HL-60 (cell line): ENCODE data around the gene KRTAP5-4.
"Not testable (repeated sequence)": the region's sequence is repeated elsewhere in the genome, so short reads cannot be mapped to it uniquely, and the experiment has no call there.

ENCODE experiments used
- DNase-seq, 2 experiments: peaks; one replicate each; pipeline ENCODE4 v3.0.0-alpha.2; 2010 to 2020; ENCODE audit warnings: low read depth in 1 of 2, low spot score in 1 of 2
- H3K27ac ChIP-seq: fragments of 250-450 bp; sonication (Bioruptor Pico); replicated peaks from 2 replicates; pipeline ENCODE4 v1.5.1; 2020; ENCODE audit warnings: mild to moderate bottlenecking, moderate library complexity
- H3K27me3 ChIP-seq: fragments of 250-450 bp; sonication (Bioruptor Pico); 2 replicates; pipeline ENCODE4 v1.5.1; 2021; ENCODE audit warnings: mild to moderate bottlenecking, moderate library complexity; ENCODE audit not compliant: insufficient read depth, poor library complexity, severe bottlenecking
- H3K4me3 ChIP-seq: replicated peaks from 2 replicates; pipeline ENCODE4 v1.5.1; 2011; ENCODE audit warnings: mild to moderate bottlenecking, control low read depth, low read length; ENCODE audit not compliant: insufficient read depth
- CTCF ChIP-seq: IDR thresholded peaks from one replicate; pipeline ENCODE4 v1.5.1; 2011; ENCODE audit warnings: low read length, control low read depth, inconsistent platforms; ENCODE audit not compliant: insufficient read depth
- GABPA ChIP-seq: IDR thresholded peaks from 2 replicates; pipeline ENCODE4 v1.6.1; 2012; ENCODE audit warnings: low read depth
- POLR2AphosphoS5 ChIP-seq: IDR thresholded peaks from 2 replicates; pipeline ENCODE4 v1.6.1; 2012; ENCODE audit warnings: low read depth
- SPI1 ChIP-seq: IDR thresholded peaks from 2 replicates; pipeline ENCODE4 v1.6.1; 2012; ENCODE audit warnings: low read depth, mild to moderate bottlenecking, borderline replicate concordance
- long read RNA-seq: library from polyadenylated mRNA; unstranded; transcript quantifications from one replicate; pipeline ENCODE4 v2.0.0, GENCODE V29; 2020
- TF ChIP-seq, protein P1 (sequence below): IDR thresholded peaks from 2 replicates; pipeline ENCODE4 v1.6.1; 2012; ENCODE audit warnings: low read depth; ENCODE audit not compliant: insufficient replicate concordance

The KRTAP5-4 gene, protein sequence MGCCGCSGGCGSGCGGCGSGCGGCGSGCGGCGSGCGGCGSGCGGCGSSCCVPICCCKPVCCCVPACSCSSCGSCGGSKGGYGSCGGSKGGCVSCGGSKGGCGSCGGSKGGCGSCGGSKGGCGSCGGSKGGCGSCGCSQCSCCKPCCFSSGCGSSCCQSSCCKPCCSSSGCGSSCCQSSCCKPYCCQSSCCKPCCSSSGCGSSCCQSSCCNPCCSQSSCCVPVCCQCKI
- long read RNA-seq, result 0 reads

- no peaks in the 10 kb centered on the region for H3K27me3 ChIP-seq
- DNase-seq, result no peak
- no peak for TF ChIP-seq SPI1
- TF ChIP-seq CTCF, result no peak
- no peak for TF ChIP-seq GABPA
- TF ChIP-seq POLR2AphosphoS5, result no peak
- H3K4me3 ChIP-seq, result no peak within 1 kb of the TSS
- H3K27ac ChIP-seq, result no peak within 1 kb of the TSS
Observed at GRCh38 chr11:1622086-1622485, at the start of gene KRTAP5-4. Gene KRTAP5-4 (minus strand): TSS chr11:1622138. CDS start chr11:1622093, 45 bp downstream.

DNA sequence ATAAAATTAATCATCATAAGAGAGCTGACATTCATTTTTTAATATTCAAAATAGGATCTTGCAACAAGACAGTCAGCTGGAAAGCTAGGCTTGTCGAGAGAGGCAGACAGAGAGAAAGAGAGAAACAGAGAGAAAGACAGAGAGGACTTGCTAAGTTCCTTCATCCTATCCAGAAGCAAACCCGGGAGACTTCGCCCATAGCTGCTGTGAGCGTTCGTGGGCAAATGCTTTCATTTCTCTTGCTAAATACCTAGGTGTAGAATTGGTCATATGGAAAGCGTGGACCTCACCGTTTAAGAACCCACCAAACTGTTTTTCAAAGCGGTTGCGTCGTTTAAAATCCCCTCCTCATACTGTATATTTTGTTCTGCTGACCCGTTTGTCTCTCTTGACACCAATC is 49.7 kb upstream of the KRTAP5-4 start:
- H3K4me3 ChIP-seq, result no peak overlapping the region
- H3K27me3 ChIP-seq, result peaks cover 62% of the 10 kb centered on the region
- DNase-seq, result no peak
- TF ChIP-seq CTCF (no peak), SPI1 (no peak), GABPA (no peak), POLR2AphosphoS5 (no peak)
- TF ChIP-seq, protein P1, sequence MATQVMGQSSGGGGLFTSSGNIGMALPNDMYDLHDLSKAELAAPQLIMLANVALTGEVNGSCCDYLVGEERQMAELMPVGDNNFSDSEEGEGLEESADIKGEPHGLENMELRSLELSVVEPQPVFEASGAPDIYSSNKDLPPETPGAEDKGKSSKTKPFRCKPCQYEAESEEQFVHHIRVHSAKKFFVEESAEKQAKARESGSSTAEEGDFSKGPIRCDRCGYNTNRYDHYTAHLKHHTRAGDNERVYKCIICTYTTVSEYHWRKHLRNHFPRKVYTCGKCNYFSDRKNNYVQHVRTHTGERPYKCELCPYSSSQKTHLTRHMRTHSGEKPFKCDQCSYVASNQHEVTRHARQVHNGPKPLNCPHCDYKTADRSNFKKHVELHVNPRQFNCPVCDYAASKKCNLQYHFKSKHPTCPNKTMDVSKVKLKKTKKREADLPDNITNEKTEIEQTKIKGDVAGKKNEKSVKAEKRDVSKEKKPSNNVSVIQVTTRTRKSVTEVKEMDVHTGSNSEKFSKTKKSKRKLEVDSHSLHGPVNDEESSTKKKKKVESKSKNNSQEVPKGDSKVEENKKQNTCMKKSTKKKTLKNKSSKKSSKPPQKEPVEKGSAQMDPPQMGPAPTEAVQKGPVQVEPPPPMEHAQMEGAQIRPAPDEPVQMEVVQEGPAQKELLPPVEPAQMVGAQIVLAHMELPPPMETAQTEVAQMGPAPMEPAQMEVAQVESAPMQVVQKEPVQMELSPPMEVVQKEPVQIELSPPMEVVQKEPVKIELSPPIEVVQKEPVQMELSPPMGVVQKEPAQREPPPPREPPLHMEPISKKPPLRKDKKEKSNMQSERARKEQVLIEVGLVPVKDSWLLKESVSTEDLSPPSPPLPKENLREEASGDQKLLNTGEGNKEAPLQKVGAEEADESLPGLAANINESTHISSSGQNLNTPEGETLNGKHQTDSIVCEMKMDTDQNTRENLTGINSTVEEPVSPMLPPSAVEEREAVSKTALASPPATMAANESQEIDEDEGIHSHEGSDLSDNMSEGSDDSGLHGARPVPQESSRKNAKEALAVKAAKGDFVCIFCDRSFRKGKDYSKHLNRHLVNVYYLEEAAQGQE, result no peak
- no peak overlapping the region for H3K27ac ChIP-seq

- TF ChIP-seq POLR2AphosphoS5 (no peak), CTCF (no peak), GABPA (no peak), SPI1 (no peak)
- TF ChIP-seq, protein P1, result no peak
Observed at GRCh38 chr11:1670905-1671371, 49.0 kb upstream of the KRTAP5-4 start.

DNA sequence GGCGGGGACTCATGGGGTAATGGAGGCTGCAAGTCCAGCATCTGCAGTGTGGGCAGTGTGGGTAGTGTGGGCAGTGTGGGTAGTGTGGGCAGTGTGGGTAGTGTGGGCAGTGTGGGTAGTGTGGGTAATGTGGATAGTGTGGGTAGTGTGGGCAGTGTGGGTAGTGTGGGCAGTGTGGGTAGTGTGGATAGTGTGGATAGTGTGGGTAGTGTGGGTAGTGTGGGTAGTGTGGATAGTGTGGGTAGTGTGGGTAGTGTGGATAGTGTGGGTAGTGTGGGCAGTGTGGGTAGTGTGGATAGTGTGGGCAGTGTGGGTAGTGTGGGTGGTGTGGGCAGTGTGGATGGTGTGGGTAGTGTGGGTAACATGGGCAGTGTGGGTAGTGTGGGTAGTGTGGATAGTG is 48.5 kb upstream of the KRTAP5-4 start:
- not testable (repeated sequence) for H3K4me3 ChIP-seq, H3K27ac ChIP-seq, DNase-seq
- H3K27me3 ChIP-seq, result peaks cover 51% of the 10 kb centered on the region

More at GRCh38 chr11:1670905-1671371, 49.0 kb upstream of the KRTAP5-4 start:
- no peak overlapping the region for H3K4me3 ChIP-seq
- DNase-seq, result no peak
- no peak overlapping the region for H3K27ac ChIP-seq
- H3K27me3 ChIP-seq, result peaks cover 55% of the 10 kb centered on the region
